Uterus (tissue), 2 donors: ENCODE measurements around the gene NAA10.

ENCODE experiments used
- CTCF ChIP-seq, 4 experiments: fragments of 200-600 bp in 2 of 4; fragments of 450-650 bp in 2 of 4; sonication (generic) in 2 of 4; IDR thresholded peaks; one replicate each; pipeline ENCODE4 v1.5.1; 2016 to 2019; ENCODE audit warnings: antibody characterized with exemption in 4 of 4, mild to moderate bottlenecking in 2 of 4, moderate library complexity in 1 of 4
- POLR2A ChIP-seq, 2 donors: fragments of 450-650 bp; IDR thresholded peaks; one replicate each; pipeline ENCODE4 v1.6.1; 2016; ENCODE audit warnings: antibody characterized with exemption in 2 of 2, mild to moderate bottlenecking in 1 of 2, moderate library complexity in 1 of 2

GRCh38 chrX:153934762-153935325 lies at the start of gene NAA10:
- TF ChIP-seq POLR2A (IDR thresholded peaks at IDR 0.05) = peak in 1 of 2 donors; percentile 55
- TF ChIP-seq CTCF (IDR thresholded peaks at IDR 0.05) = no peak
